Osteocyte (in vitro differentiated cells): ENCODE measurements around the gene MPPED2. TPM values are rescaled to one million over a fixed set of nuclear protein-coding genes. Genes with fewer than 3 reads are reported as not detected.

Experiments used
- DNase-seq: peaks from one replicate; pipeline ENCODE4 v3.0.0; 2021; ENCODE audit warnings: mixed read lengths; ENCODE audit not compliant: unreplicated experiment; ENCODE audit errors: extremely low spot score
- H3K27ac Mint-ChIP-seq: one replicate; pipeline ENCODE4 v1.8.0; 2021; ENCODE audit warnings: mild to moderate bottlenecking, mixed read lengths; ENCODE audit not compliant: unreplicated experiment
- H3K27me3 Mint-ChIP-seq: one replicate; pipeline ENCODE4 v1.8.0; 2021; ENCODE audit warnings: mixed read lengths; ENCODE audit not compliant: unreplicated experiment
- H3K36me3 Mint-ChIP-seq: one replicate; pipeline ENCODE4 v1.8.0; 2021; ENCODE audit warnings: mixed read lengths; ENCODE audit not compliant: unreplicated experiment
- H3K4me1 Mint-ChIP-seq: one replicate; pipeline ENCODE4 v1.8.0; 2021; ENCODE audit warnings: mixed read lengths; ENCODE audit not compliant: unreplicated experiment
- H3K4me3 Mint-ChIP-seq: one replicate; pipeline ENCODE4 v1.8.0; 2021; ENCODE audit warnings: mild to moderate bottlenecking, moderate library complexity, mixed read lengths; ENCODE audit not compliant: unreplicated experiment
- H3K9me3 Mint-ChIP-seq: one replicate; pipeline ENCODE4 v1.8.0; 2021; ENCODE audit warnings: mixed read lengths; ENCODE audit not compliant: unreplicated experiment
- CTCF ChIP-seq: fragments of 200-600 bp; sonication (generic); IDR thresholded peaks from 2 replicates; pipeline ENCODE4 v1.5.0; 2021; ENCODE audit warnings: antibody characterized with exemption, mild to moderate bottlenecking, moderate library complexity
- total RNA-seq: library from RNA; stranded (reverse); gene quantifications from 2 replicates; pipeline ENCODE4 v1.2.1, GENCODE V29; 2021

The MPPED2 gene
- total RNA-seq, 1 donor from 2014 or later = not detected

- DNase-seq = no peak
- Mint-ChIP-seq H3K9me3 (no peaks in the 10 kb centered on the region), H3K27ac (no peak overlapping the region), H3K4me3 (no peak overlapping the region), H3K27me3 (peaks cover 16% of the 10 kb centered on the region), H3K4me1 (no peaks in the 10 kb centered on the region), H3K36me3 (no peaks in the 10 kb centered on the region)
- no peak for TF ChIP-seq CTCF
Measured at GRCh38 chr11:30496935-30497334, 89.2 kb downstream of the MPPED2 start.

- TF ChIP-seq CTCF = no peak
- H3K4me1 Mint-ChIP-seq = no peaks in the 10 kb centered on the region
- H3K4me3 Mint-ChIP-seq = no peak overlapping the region
- no peak overlapping the region for H3K27ac Mint-ChIP-seq
- H3K27me3 Mint-ChIP-seq = peaks cover 31% of the 10 kb centered on the region
- H3K36me3 Mint-ChIP-seq = no peaks in the 10 kb centered on the region
- no peak for DNase-seq
- no peaks in the 10 kb centered on the region for H3K9me3 Mint-ChIP-seq
Measured at GRCh38 chr11:30495437-30495836, 90.7 kb downstream of the MPPED2 start.

DNA sequence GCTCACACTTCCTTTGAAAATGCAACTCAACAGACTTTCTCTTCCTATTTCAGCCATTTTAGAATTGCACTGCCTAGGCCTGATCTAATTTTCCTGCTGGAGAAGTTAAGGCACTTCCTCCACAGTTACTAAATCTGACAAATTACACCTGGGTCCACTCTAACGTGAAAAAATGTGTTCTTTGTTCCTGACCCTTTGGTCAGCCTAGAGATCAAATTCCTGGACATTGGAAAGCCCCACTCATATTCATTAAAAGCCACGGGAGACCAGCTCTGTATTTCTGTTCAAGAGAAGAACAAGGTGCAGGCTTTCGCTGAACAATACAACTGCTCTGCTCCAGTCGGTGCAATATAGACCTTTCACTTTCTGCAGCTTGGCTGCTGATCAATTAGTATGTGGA, 96.6 kb downstream of the MPPED2 start:
- no peak for DNase-seq
- H3K27me3 Mint-ChIP-seq = peaks cover 37% of the 10 kb centered on the region
- H3K4me3 Mint-ChIP-seq = no peak overlapping the region
- no peak for TF ChIP-seq CTCF
- H3K36me3 Mint-ChIP-seq = no peaks in the 10 kb centered on the region
- H3K27ac Mint-ChIP-seq = no peak overlapping the region
- peaks cover 25% of the 10 kb centered on the region for H3K4me1 Mint-ChIP-seq
- H3K9me3 Mint-ChIP-seq = no peaks in the 10 kb centered on the region

DNA sequence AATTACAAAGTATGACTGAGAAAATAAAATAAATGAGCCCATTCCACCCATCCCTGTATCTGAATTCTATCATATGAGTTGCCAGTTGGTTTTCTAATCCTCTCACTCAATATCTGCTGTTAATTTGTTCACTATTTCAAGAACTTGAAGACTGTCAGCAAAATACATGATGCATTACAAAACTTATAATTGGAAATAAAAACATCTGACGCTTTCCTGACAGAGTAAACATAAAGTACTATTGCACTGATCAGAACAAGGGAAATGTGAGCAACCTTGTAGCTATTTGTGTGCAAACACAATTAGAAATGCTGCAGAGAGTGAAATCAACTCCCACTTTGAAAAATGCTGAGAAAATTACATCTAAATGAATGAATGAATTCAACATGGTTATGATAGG, 97.1 kb downstream of the MPPED2 start:
- no peaks in the 10 kb centered on the region for H3K9me3 Mint-ChIP-seq
- H3K27me3 Mint-ChIP-seq = peaks cover 40% of the 10 kb centered on the region
- peak overlapping the region; percentile 14 for H3K4me3 Mint-ChIP-seq
- no peak overlapping the region for H3K27ac Mint-ChIP-seq
- H3K4me1 Mint-ChIP-seq = peaks cover 25% of the 10 kb centered on the region
- no peak for DNase-seq
- no peaks in the 10 kb centered on the region for H3K36me3 Mint-ChIP-seq
- TF ChIP-seq CTCF = no peak

- H3K27ac Mint-ChIP-seq = peak overlapping the region; percentile 12
- H3K4me3 Mint-ChIP-seq = peak overlapping the region; percentile 14
- H3K4me1 Mint-ChIP-seq = peaks cover 25% of the 10 kb centered on the region
- H3K36me3 Mint-ChIP-seq = no peaks in the 10 kb centered on the region
- no peaks in the 10 kb centered on the region for H3K9me3 Mint-ChIP-seq
- no peak for TF ChIP-seq CTCF
- no peak for DNase-seq
- peaks cover 40% of the 10 kb centered on the region for H3K27me3 Mint-ChIP-seq
Measured at GRCh38 chr11:30488304-30488998, 97.7 kb downstream of the MPPED2 start.
